HFF-Myc (cell line): ENCODE data around the gene CMTM3.

Experiments used
- DNase-seq: peaks from one replicate; pipeline ENCODE4 v3.0.0-alpha.2; 2011; ENCODE audit warnings: low read depth; ENCODE audit errors: extremely low read depth
- H3K4me3 ChIP-seq: replicated peaks from 2 replicates; pipeline ENCODE4 v1.5.1; 2011; ENCODE audit warnings: low read depth, mild to moderate bottlenecking, control low read depth, low read length
- CTCF ChIP-seq: IDR thresholded peaks from 2 replicates; pipeline ENCODE4 v1.5.1; 2012; ENCODE audit warnings: mild to moderate bottlenecking, low read depth, low read length, control low read depth; ENCODE audit errors: missing control alignments

The CMTM3 gene

GRCh38 chr16:66650707-66651473, 46.4 kb downstream of the CMTM3 start:
- no peak overlapping the region for H3K4me3 ChIP-seq
- TF ChIP-seq CTCF: peak; percentile 96
- DNase-seq: peak; percentile 81

- H3K4me3 ChIP-seq: no peak overlapping the region
- DNase-seq: no peak
- TF ChIP-seq CTCF: no peak
Observed at GRCh38 chr16:66651474-66651765, 46.9 kb downstream of the CMTM3 start.

- TF ChIP-seq CTCF: no peak
- DNase-seq: no peak
Observed at GRCh38 chr16:66651965-66652364, 47.5 kb downstream of the CMTM3 start.

GRCh38 chr16:66652661-66653360, 48.3 kb downstream of the CMTM3 start:
- H3K4me3 ChIP-seq: no peak overlapping the region
- no peak for TF ChIP-seq CTCF
- DNase-seq: no peak

More at GRCh38 chr16:66651965-66652364, 47.5 kb downstream of the CMTM3 start:
- H3K4me3 ChIP-seq: no peak overlapping the region

GRCh38 chr16:66653581-66654350, 49.3 kb downstream of the CMTM3 start:
- no peak for DNase-seq
- no peak overlapping the region for H3K4me3 ChIP-seq
- no peak for TF ChIP-seq CTCF

GRCh38 chr16:66656547-66656946, 52.0 kb downstream of the CMTM3 start:
- TF ChIP-seq CTCF: no peak
- DNase-seq: no peak

More at GRCh38 chr16:66656547-66656946, 52.0 kb downstream of the CMTM3 start:
- H3K4me3 ChIP-seq: no peak overlapping the region
